HG02973 (cell line): ENCODE results near the gene ZCCHC24.
"Not testable (repeated sequence)": the region's sequence is repeated elsewhere in the genome, so short reads cannot be mapped to it uniquely, and the experiment has no call there.

Source experiments
- ATAC-seq: cut with Tn5 transposase; IDR thresholded peaks from one replicate; pipeline ENCODE4 v1.9.1; 2021; ENCODE audit warnings: moderate library complexity; ENCODE audit not compliant: unreplicated experiment

Gene ZCCHC24

GRCh38 chr10:79447249-79447648 is 1.8 kb upstream of the ZCCHC24 start:
- ATAC-seq: not testable (repeated sequence)

DNA sequence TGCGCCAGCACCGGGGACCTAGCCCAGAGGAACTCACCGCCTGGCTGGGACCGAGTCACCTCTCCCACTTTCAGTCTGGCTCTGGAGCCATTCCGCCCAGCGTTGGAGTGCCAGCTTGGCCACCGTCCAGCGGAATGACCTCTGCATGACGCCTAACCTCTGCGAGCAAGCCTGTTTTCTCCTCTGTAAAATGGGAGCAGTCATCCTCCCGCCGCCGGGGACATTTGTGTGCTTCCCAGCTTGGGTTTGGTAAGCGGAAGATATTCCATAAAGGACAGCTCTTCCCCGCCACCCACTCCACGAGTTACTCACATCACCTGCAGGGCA is 1.3 kb upstream of the ZCCHC24 start:
- ATAC-seq: no peak

- peak; percentile 2 for ATAC-seq
These were observed 743 bp upstream of the ZCCHC24 start for GRCh38 chr10:79445977-79446757.

GRCh38 chr10:79444199-79445119 is 965 bp downstream of the ZCCHC24 start:
- ATAC-seq: peak; percentile 23

DNA sequence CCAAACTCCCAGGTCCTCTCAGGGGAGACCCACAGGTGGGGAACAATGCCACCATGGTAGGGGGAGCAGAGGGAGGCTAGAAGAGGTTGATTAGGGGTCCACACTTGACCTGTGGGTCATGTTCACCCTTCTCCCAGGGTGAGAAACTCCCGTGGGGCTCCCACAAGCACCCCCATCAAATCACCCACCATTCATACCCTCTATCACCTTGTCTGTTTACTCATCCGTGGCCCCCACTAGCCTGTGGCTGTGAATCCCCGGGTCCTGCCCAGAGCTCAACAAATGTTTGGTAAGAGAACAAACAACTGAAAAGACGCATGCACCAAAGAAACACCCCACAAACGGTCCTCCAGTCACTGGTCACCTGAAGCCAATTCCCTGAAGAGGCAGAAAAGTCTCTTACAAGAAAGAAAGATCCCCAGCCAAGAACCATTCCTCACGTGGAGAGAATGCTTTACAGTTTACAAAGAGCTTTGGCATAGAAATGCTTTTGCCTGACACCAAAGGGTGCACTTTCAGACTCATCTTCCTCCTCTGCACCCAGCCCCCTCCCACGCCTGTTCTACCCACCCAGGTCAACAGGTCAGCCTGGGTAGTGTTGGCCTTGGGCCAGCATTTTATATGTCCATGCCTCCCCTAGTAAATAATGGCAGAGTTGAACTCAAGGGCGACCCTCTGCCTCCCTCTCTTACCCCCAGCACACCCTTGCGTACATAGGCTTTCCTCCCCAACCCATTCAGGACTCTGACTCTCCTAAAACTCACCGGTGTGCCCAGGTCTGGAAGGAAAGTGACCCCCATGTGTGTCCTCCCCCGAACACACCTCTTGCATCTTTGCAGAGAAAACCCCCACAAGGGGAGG is 1.9 kb downstream of the ZCCHC24 start:
- no peak for ATAC-seq

DNA sequence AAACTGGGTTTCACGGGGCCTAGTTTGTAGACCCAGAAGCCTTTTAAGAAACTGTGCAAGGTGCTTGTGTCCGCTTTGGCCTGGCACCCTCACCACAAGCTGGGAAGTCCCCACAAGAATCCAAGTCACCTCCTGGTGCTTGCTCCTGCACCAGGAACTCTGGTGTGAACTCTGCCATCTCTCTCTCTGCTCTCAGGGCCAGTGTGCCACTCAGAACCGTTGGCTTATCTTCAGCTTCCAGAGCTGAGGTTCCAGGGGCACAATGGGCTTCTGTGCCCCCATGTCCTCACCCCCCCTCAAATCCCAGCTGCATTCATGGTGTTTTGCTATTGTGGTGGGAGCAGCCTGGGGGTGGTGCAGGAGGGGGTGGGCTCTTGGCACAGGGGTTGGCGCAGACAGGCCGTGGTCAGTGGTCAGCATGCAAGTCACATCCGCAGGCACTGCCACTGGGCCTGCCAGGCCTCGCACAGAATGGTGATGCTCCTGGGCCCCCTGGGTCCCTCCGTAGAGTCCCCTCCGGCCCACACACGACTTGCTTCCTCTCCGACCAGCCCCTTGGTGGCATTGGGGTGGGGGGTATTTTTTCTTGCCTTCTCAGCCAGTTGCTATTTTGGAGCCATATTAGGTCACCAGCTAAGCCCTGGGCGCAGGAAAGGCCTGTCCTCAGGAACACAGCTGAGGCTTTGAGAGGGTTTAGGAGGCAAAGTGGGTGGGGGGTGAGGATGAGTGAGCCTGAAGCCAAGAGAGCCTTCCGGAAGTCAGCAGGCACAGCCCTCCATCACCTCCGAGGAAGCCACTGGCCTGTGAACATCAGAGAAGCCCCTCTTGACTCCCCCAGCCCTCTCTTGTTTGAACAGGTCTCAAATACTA is 3.0 kb downstream of the ZCCHC24 start:
- ATAC-seq: no peak

DNA sequence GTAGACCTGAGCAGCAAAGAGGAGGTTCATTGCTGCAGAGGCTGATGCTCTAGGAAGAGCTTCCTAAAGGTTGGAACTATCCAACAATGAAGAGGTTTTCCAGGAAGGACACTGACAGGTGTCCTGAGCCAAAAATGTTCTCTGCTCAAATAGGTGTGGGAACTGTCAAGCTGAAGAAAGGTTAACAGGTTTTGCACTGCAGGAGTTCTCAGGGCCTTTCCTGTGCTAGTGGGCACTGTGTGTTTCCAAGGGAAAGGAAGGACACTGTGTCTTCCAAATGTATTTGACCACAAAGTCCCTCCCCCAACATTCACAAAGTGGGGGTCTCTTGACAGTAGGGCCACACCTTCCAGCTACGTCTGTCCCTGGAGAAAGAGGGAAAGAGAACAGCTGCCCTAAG is 4.0 kb downstream of the ZCCHC24 start:
- ATAC-seq: no peak

DNA sequence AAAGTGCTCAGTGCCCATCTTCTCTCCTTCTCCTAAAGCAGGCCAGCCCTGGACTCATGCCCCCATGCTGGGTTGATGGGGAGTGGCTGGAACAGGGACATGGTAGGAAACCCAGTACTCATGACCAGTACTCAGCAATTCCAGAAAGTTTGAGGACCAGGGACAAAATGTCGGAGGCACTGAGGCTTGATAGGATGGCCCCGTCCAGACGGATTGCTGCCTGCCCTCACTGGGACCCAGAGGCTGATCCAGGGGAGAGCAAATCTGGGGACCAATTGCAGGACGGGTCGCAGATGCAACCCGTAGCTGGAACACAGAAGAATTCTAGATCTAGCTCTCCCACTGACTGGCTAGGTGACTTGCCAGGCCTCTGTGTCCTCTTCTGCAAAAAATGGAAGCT is 5.1 kb downstream of the ZCCHC24 start:
- ATAC-seq: no peak

DNA sequence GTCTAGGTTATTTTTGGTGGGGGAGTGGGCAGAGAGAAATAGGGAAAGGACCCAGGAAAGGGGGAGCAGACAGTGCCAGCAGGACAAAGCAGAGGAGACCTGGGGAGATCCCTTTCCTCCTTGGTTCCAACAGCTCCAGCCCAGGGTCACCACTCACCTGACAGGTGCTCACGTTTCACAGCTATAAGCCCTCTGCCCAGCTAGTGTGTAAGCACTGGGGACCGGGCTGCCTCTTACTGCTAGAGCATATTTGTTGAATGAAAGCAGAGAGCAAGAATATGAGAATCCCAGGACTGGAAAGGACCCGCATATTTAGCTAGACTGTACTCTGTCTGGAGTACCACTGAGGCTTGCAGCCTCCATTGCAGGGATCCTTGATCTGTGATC is 6.7 kb downstream of the ZCCHC24 start:
- ATAC-seq: no peak

GRCh38 chr10:79438021-79438698 is 7.3 kb downstream of the ZCCHC24 start:
- ATAC-seq: no peak

DNA sequence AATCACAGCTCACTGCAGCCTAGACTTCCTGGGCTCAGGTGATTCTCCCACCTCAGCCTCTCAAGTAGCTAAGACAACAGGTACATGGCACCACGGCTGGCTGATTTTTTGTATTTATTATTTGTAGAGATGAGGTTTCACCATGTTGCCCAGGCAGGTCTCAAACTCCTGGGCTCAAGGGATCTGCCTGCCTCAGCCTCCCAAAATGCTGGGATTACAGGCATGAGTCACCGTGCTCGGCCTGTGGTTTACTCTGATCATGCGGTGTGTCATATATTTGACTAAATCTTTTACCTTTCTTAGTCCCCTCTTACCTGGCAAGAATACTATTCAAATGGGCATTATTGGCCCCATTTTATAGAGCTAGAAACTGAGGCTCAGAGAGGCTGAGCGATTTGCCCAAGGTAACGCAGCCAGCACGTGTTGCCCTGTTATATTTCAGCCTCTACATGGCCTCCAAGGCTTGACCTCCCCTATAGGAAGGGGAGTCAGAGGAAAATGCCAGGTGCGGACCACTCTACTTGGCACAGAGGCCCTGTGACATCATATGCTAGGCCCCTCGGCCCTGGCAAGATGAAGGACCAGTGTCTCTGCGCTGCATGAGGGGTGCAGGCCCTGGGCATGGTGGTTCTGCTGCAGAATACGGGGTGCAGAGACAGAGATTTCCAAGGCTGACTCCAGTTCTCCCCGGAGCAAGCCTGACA is 8.2 kb downstream of the ZCCHC24 start:
- ATAC-seq: no peak

DNA sequence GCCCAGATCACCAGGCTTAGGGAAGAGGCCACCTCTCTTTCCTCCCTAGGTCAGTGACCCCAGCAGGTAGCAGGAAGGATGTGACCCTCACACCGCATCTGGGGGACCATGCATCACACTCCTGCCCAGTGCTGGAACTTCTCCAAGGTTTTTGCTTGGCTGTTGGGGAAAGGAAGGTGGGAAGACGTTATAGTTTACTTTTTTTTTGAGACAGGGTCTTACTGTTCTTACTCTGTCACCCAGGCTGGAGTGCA is 8.6 kb downstream of the ZCCHC24 start:
- no peak for ATAC-seq

GRCh38 chr10:79436066-79436849 is 9.2 kb downstream of the ZCCHC24 start:
- ATAC-seq: no peak

GRCh38 chr10:79435271-79436065 is 10.0 kb downstream of the ZCCHC24 start:
- ATAC-seq: no peak

- ATAC-seq: no peak
These were observed 10.6 kb downstream of the ZCCHC24 start for GRCh38 chr10:79434821-79435251.

DNA sequence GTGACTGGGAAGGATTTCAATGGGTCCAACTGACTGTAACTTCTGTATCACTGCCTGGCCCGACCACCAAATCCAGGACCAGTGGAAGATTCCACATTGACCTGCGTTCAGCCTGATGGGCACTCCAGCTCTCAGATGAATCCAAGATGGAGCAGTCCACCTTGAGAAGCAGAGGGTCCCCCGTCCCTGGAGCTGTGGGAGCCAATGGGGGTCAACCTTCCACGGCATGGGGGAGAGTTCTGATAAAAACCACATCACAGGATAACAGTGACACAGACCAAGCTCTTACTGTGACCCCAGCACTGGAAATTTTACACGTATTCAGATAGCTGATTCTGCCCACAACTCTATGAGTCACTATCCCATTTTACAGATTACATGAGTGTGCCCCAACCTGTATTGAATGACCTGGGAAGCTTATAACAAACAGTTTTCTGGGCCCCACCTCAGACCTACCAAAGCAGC is 11.2 kb downstream of the ZCCHC24 start:
- no peak for ATAC-seq

- no peak for ATAC-seq
These were observed 11.9 kb downstream of the ZCCHC24 start for GRCh38 chr10:79433324-79434222.
